Hippocampal formation (tissue), 2 donors: Measurements from ENCODE around the gene NT5C3A.
"Not testable (repeated sequence)": the region's sequence is repeated elsewhere in the genome, so short reads cannot be mapped to it uniquely, and the experiment has no call there.

Experiments used
- DNase-seq, 2 donors: peaks; one replicate each; lab custom pipeline; 2025; lab: John Stamatoyannopoulos, UW

NT5C3A gene

GRCh38 chr7:32979902-32980301, 82.7 kb downstream of the NT5C3A start:
- not testable (repeated sequence) for DNase-seq

DNA sequence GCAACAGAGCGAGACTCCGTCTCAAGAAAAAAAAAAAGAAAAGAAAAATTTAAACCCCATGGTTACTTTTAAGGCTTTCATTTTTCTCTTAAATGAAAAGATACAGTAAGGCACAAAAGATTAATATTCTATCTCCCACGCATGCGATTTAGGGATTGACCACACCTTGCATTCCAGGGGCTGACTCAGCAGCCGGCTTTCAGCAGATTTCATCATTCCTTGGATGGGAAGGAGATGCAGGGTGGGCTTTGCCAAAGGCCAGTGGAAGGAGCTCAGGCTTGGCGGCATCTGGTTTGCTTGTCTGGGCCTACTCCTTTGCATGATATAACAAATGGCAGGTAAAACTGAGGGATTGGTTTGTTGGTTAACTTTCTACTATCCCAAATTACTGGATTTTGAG, 83.3 kb downstream of the NT5C3A start:
- DNase-seq = not testable (repeated sequence)

GRCh38 chr7:32977159-32977558, 85.4 kb downstream of the NT5C3A start:
- DNase-seq = not testable (repeated sequence)

GRCh38 chr7:32971967-32972366, 90.6 kb downstream of the NT5C3A start:
- not testable (repeated sequence) for DNase-seq

- DNase-seq = not testable (repeated sequence)
Measured at GRCh38 chr7:32967268-32967582, 95.4 kb downstream of the NT5C3A start.

- DNase-seq = not testable (repeated sequence)
Measured at GRCh38 chr7:32966489-32967267, 95.9 kb downstream of the NT5C3A start.

DNA sequence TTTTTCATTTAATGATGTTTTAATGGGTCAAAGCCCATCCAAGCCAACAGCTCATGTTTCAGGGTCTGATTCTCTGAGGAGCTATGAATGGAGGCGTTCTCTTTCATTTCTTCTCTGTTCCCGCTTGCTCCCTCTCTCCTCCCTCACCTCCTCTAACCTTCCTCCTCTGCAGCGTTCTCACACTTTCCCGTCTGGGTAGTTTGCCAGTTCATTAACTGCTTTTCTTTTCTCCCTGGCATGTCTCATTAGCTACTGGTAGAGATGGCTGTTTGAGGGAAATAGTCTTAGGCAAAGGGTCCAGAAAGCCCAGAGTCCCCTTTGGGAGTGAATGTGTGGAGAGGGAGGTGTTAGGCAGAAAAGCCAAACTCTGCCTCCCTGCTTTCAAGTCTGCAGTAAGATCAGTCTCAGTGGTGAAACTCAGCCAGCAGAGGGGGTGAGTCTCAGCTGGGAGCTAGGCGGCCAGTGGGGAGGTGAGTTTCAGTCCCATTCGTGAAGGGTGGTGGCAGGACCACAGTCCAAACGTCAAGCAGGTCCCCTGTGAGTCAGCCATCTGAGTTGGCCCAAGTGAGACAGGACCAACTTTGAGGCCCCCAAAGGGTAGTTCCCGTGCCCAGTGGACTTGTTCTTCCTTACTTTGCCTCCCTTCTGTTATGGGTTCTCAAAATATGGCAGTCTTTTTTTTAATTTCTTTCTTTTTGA, 98.0 kb downstream of the NT5C3A start:
- DNase-seq = peak in 1 of 2 donors; percentile 9
